Naive B cell (primary cell): Measurements from ENCODE around the gene CTNNA2. TPM values are rescaled to one million over a fixed set of nuclear protein-coding genes. Genes with fewer than 3 reads are reported as not detected.
"Not testable (repeated sequence)": the region's sequence is repeated elsewhere in the genome, so short reads cannot be mapped to it uniquely, and the experiment has no call there.

Experiments used
- ATAC-seq, 2 donors: fragments of 150-1000 bp; cut with Tn5 transposase; 2 replicates each; pipeline ENCODE4 v1.10.0; 2021; ENCODE audit warnings: low read depth in 2 of 2, mild to moderate bottlenecking in 2 of 2, moderate library complexity in 2 of 2
- DNase-seq: peaks from one replicate; pipeline ENCODE4 v3.0.0; 2022
- H3K27ac Mint-ChIP-seq, 6 donors: one replicate each; pipeline ENCODE4 v1.8.0; 2020 to 2022; ENCODE audit warnings: mild to moderate bottlenecking in 6 of 6, mixed read lengths in 6 of 6, moderate library complexity in 5 of 6, inconsistent platforms in 2 of 6
- H3K27me3 Mint-ChIP-seq, 3 donors: one replicate each; pipeline ENCODE4 v1.8.0; 2021 to 2022; ENCODE audit warnings: mixed read lengths in 3 of 3, mild to moderate bottlenecking in 1 of 3
- H3K36me3 Mint-ChIP-seq, 2 donors: one replicate each; pipeline ENCODE4 v1.8.0; 2020 to 2022; ENCODE audit warnings: mixed read lengths in 2 of 2, inconsistent platforms in 1 of 2, mild to moderate bottlenecking in 1 of 2
- H3K4me1 Mint-ChIP-seq, 3 donors: one replicate each; pipeline ENCODE4 v1.8.0; 2020 to 2022; ENCODE audit warnings: mixed read lengths in 3 of 3, inconsistent platforms in 1 of 3, mild to moderate bottlenecking in 1 of 3, moderate library complexity in 1 of 3
- H3K4me3 Mint-ChIP-seq, 8 donors: one replicate each; pipeline ENCODE4 v1.8.0; 2020 to 2022; ENCODE audit warnings: mild to moderate bottlenecking in 8 of 8, mixed read lengths in 8 of 8, moderate library complexity in 8 of 8, inconsistent platforms in 2 of 8
- H3K9me3 Mint-ChIP-seq, 7 donors: one replicate each; pipeline ENCODE4 v1.8.0; 2020 to 2022; ENCODE audit warnings: mixed read lengths in 7 of 7, mild to moderate bottlenecking in 5 of 7, inconsistent platforms in 2 of 7, moderate library complexity in 1 of 7
- polyA plus RNA-seq, 6 donors: library from polyadenylated mRNA; unstranded; fragments of 300-500 nt; fragmentation: Illumina TruSeq; gene quantifications; one replicate each; pipeline ENCODE4 v1.2.3, GENCODE V29; 2021; ENCODE audit warnings: low read depth in 6 of 6

The CTNNA2 gene
- polyA plus RNA-seq, 6 donors from 2014 or later: not detected

DNA sequence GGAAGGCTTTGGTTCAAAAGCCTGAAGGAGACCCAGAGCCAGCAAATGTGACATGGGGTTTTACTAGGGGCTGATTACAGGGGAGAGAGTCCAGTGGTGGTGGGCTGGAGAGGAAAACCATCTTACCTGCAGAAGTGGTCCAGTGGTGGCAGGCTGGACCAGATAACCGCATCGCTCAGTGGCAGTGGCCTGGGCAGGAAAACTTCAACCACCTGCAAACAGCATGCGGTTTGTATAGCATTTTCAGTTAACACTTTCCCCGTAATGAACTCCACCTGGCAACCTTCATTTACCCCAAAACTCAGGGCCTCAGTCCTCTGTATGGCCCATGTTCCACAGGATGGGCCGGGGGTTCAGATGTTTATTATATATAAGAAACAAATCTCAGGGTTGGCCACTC is 677.3 kb downstream of the CTNNA2 start:
- DNase-seq (no peak), ATAC-seq (no peak)
- Mint-ChIP-seq H3K27ac (no peak overlapping the region), H3K4me1 (no peaks in the 10 kb centered on the region), H3K9me3 (peaks cover 0 to 6% (median 3%) of the 10 kb centered on the region in 7 donors), H3K36me3 (no peaks in the 10 kb centered on the region), H3K27me3 (no peaks in the 10 kb centered on the region), H3K4me3 (no peak overlapping the region)

DNA sequence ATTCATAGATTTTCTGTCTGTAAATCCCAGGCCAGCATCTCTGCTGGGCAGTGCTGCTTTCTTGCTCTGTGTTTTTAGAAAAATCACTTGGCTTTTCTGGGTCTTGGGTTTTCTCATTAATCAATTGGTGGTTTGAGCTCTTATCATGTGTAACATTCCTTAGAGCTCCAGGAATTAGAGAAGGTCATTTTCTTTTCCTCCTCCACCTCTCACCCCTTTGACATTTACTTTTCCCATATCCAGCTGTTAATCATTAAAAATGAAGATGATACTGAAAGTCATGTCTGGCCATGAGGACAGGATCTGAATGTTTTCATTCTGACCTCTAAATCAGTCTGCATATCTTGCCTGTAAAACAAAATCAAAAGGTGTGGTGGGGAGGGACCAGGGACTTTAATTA is 680.7 kb downstream of the CTNNA2 start:
- Mint-ChIP-seq H3K27ac (no peak overlapping the region), H3K9me3 (peaks cover 0 to 9% (median 0%) of the 10 kb centered on the region in 7 donors), H3K4me1 (no peaks in the 10 kb centered on the region), H3K4me3 (no peak overlapping the region), H3K27me3 (no peaks in the 10 kb centered on the region), H3K36me3 (no peaks in the 10 kb centered on the region)
- DNase-seq (no peak), ATAC-seq (no peak)

DNA sequence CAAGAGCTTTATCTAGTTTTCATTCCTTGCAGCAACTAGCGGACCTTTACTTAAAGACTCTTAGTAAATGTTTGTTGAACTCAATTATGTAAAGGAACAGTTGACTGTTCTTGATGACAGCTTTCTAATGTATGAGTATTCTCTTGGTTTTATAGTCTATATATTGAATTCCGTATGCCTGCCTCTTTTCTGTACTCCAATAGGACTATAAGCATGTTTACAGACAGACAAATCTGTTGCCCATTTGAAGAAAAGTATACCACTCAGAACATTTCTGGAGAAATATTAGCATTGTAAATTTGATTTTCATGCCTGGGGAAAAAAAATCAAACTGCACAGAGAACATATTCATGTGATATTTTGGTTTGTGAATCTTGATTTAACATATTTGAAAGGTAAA is 682.2 kb downstream of the CTNNA2 start:
- Mint-ChIP-seq H3K4me3 (no peak overlapping the region), H3K27me3 (no peaks in the 10 kb centered on the region), H3K4me1 (no peaks in the 10 kb centered on the region), H3K36me3 (no peaks in the 10 kb centered on the region), H3K9me3 (peaks cover 2 to 9% (median 5%) of the 10 kb centered on the region in 7 donors), H3K27ac (no peak overlapping the region)
- ATAC-seq (no peak), DNase-seq (no peak)

DNA sequence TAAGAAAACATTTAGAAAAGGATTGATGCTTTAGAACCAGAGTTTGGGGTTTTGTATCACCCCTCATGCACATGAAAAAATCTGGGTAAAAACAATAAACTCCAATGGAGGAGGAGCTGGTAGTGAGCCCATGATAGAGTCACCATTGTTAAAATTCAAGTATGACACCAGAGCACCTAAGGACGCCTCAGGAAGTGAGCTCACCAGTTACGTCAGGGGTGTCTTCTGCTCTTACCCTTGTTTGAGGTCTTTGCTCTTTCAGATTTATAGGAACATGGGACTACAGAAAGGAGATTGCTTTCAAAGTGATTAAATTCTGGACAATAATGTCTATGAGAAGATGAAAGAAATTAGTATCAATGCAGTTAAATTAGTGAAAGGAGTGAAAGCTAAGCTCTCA is 685.2 kb downstream of the CTNNA2 start:
- Mint-ChIP-seq H3K9me3 (peaks cover 5 to 17% (median 8%) of the 10 kb centered on the region in 7 donors), H3K4me1 (no peaks in the 10 kb centered on the region), H3K4me3 (no peak overlapping the region), H3K27me3 (no peaks in the 10 kb centered on the region), H3K36me3 (no peaks in the 10 kb centered on the region), H3K27ac (no peak overlapping the region)
- ATAC-seq: no peak
- DNase-seq: no peak

DNA sequence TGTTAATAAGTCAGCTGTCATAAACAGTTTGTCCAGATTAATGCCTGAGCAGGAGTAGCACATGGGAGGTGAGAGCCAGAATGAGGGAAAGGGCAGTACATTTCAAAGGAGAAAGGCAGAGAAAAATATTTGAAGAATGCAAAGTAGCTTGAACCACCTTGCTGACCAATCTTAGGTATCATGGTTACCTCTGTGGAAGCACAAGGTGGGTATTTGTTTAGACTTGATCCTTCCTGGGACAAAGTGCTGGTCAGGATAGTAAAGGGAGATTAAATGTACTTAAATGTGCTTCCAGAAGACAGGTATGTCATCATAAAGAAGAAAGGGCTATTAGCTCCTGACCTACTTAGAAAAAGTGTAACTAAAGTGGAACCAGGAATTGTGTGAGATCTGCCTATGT is 686.7 kb downstream of the CTNNA2 start:
- H3K4me1 Mint-ChIP-seq: no peaks in the 10 kb centered on the region
- no peaks in the 10 kb centered on the region for H3K36me3 Mint-ChIP-seq
- DNase-seq (no peak), ATAC-seq (no peak)
- no peaks in the 10 kb centered on the region for H3K27me3 Mint-ChIP-seq
- peaks cover 6 to 23% (median 13%) of the 10 kb centered on the region in 7 donors for H3K9me3 Mint-ChIP-seq
- no peak overlapping the region for H3K4me3 Mint-ChIP-seq
- no peak overlapping the region for H3K27ac Mint-ChIP-seq

DNA sequence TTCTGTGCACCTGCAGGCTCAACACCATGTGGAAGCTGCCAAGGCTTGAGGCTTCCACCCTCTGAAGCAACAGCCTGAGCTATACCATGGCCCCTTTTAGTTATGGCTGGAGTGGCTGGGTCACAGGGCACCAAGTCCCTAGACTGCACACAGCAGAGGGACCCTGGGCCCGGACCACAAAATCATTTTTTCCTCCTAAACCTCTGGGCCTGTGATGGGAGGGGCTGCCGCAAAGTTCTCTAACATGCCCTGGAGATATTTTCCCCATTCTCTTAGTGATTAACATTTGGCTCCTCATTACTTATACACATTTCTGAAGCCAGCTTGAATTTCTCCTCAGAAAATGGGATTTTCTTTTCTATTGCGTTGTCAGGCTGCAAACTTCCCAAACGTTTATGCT is 691.1 kb downstream of the CTNNA2 start:
- H3K4me3 Mint-ChIP-seq, ATAC-seq, H3K27ac Mint-ChIP-seq, DNase-seq, H3K4me1 Mint-ChIP-seq, H3K36me3 Mint-ChIP-seq, H3K27me3 Mint-ChIP-seq: not testable (repeated sequence)
- H3K9me3 Mint-ChIP-seq: peaks cover 10 to 29% (median 16%) of the 10 kb centered on the region in 7 donors

DNA sequence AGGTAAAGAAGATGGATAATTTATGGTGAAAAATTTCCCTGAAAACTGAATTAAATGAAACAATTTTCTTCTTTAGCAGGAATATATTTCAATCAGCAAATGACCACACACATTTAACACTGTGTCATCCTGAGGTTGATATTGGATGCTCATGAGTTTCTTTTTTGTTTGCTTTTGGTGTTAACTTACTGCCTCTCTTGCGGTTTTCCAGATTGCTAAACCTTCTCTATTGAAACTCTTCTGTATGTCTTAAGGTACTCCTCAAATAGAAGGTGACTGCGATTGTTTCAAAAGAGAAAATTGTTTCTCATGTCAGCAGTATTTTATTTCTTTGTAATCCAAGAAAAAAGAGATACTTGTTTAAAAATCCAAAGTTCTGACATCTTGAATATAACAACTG is 692.6 kb downstream of the CTNNA2 start:
- Mint-ChIP-seq H3K36me3 (no peaks in the 10 kb centered on the region), H3K9me3 (peaks cover 10 to 24% (median 16%) of the 10 kb centered on the region in 7 donors), H3K4me3 (no peak overlapping the region), H3K27me3 (no peaks in the 10 kb centered on the region), H3K27ac (no peak overlapping the region), H3K4me1 (no peaks in the 10 kb centered on the region)
- DNase-seq (no peak), ATAC-seq (no peak)

DNA sequence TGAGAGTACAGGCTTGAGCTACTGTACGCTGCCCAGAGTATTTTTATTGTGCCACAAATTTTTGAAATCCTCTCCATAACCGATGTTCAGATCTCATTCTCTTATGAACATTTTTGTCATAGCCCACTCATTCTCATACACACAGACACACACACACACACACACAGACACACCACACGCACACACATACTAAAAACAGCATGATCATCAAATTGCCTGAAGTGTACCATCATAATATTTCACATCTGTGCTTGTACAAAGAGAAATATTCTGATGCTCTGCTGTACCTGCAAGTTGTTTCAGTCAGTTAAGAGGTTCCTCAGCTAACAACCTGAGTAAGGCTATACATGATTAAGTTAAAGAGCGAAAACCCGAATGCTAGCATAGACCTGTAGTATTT is 696.6 kb downstream of the CTNNA2 start:
- Mint-ChIP-seq H3K27ac (no peak overlapping the region), H3K36me3 (no peaks in the 10 kb centered on the region), H3K9me3 (peaks cover 3 to 10% (median 6%) of the 10 kb centered on the region in 7 donors), H3K27me3 (no peaks in the 10 kb centered on the region), H3K4me1 (no peaks in the 10 kb centered on the region), H3K4me3 (no peak overlapping the region)
- no peak for DNase-seq
- ATAC-seq: no peak

DNA sequence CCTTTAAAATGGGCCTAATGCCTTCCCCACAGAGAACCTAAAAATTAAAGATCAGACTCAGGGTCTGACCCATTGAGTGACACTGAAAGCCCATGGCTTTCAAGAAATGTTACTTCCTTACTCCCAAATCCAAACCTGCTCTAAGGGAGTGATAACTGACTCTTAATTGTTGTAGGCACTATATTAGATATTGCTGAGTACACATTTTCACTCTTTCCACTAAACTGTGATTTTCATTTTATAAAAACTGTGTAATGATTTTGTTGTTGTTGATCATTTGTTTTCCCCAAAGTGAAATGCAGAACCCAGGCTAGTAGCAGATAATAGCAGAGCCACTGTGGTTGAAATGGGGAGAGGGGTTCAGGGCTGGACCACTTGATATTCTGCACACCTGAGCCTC is 704.6 kb downstream of the CTNNA2 start:
- H3K4me1 Mint-ChIP-seq: no peaks in the 10 kb centered on the region
- H3K27ac Mint-ChIP-seq: no peak overlapping the region
- DNase-seq (no peak), ATAC-seq (no peak)
- H3K9me3 Mint-ChIP-seq: peaks cover 2 to 7% (median 4%) of the 10 kb centered on the region in 7 donors
- H3K27me3 Mint-ChIP-seq: no peaks in the 10 kb centered on the region
- no peaks in the 10 kb centered on the region for H3K36me3 Mint-ChIP-seq
- no peak overlapping the region for H3K4me3 Mint-ChIP-seq

DNA sequence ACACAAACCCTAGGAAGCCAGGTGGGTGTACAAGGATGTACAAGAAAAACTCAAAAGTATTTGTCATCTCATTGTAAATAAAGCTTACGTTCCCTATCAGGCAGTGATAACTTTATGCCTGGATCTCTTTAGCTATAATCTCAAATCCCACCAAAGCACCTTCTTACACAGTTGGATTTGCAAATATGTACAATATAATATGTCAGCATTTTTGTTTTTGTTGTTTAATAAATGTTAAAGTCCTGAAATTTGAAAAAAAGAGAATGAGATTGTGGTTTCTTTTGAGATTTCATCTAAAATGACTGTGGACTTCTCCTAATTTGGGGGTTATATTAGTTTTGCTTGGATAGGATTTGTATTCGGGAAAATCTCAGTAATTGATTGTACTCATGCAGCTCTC is 709.8 kb downstream of the CTNNA2 start:
- Mint-ChIP-seq H3K9me3 (peaks cover 0 to 9% (median 4%) of the 10 kb centered on the region in 7 donors), H3K4me3 (no peak overlapping the region), H3K27ac (no peak overlapping the region), H3K4me1 (no peaks in the 10 kb centered on the region), H3K36me3 (no peaks in the 10 kb centered on the region), H3K27me3 (no peaks in the 10 kb centered on the region)
- ATAC-seq (no peak), DNase-seq (no peak)

DNA sequence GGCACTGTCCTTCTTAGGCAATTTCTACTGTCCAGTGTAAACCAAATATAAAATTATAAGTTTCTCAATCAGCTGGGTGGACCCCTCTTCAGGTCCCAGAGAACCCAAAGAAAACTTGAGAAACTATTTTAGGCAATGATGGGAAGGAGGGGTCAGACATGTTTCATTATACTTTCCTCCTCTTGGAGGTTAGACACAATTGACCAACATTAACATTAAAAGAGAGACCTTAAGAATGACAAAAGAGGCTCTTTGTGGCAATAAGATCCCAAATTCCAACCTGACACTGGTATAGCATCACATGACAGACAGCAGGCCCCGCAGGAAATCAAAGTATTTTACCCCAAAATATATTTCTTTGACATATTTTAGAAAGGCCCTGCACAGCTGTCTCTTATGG is 718.6 kb downstream of the CTNNA2 start:
- H3K9me3 Mint-ChIP-seq: peaks cover 5 to 15% (median 8%) of the 10 kb centered on the region in 7 donors
- no peaks in the 10 kb centered on the region for H3K27me3 Mint-ChIP-seq
- no peaks in the 10 kb centered on the region for H3K36me3 Mint-ChIP-seq
- ATAC-seq (no peak), DNase-seq (no peak)
- no peaks in the 10 kb centered on the region for H3K4me1 Mint-ChIP-seq
- no peak overlapping the region for H3K4me3 Mint-ChIP-seq
- no peak overlapping the region for H3K27ac Mint-ChIP-seq

DNA sequence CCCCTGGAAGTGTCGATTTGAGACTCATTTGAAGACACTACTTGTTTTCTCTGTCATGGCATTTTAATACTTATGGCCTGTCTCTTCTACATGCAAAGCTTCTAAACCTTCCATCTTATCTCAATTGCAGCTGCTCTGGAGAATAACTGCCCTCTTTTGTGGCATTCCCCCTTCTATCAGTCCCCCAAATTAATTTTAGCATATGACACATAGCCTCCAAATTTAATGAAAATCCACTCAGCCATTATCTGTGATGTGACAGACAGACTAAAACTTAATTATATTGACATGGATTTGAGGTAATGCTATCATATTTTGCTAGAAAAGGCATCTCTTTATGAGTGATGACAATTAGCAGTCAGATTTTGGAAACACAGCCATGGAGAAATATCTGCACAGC is 720.5 kb downstream of the CTNNA2 start:
- ATAC-seq (no peak), DNase-seq (no peak)
- Mint-ChIP-seq H3K27ac (no peak overlapping the region), H3K4me3 (no peak overlapping the region), H3K27me3 (no peaks in the 10 kb centered on the region), H3K36me3 (no peaks in the 10 kb centered on the region), H3K4me1 (no peaks in the 10 kb centered on the region), H3K9me3 (peaks cover 2 to 8% (median 3%) of the 10 kb centered on the region in 7 donors)

DNA sequence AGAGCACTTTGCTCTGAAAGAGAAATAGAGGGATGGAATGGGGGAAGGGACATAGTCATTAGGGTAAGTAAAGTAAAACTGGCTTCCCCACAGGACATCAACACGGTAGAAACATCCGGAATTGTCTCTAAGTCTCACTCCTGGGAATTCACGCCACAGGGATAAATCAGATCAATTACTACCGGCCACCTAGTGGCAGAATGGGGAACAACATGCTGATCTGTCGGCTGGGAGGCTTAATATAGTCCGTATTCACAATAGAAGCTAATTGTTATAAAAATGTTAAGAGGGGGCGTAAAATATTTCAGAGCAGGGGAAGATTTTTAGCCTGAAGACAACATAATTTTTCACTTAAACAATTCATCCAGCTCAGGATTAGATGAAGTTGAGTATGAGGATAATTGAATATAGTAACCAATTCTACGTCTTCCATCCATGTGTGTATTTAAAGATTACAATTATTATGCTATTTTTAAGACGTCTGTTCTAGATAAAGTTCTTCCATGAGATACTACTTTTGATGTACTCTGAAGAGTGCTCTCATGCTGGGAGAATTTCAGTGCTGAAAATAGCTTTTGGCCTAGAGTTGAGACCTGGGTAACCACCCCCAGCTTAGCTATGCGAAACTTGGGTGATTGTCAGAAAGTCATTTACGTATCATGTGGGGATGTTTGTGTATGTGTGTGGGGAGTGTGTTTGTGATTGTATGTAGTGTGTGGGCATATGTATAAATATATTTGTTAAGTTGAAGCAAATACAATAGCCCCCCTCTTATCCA is 726.0 kb downstream of the CTNNA2 start:
- Mint-ChIP-seq H3K27ac (no peak overlapping the region), H3K4me3 (no peak overlapping the region), H3K36me3 (no peaks in the 10 kb centered on the region), H3K9me3 (peaks cover 0 to 7% (median 0%) of the 10 kb centered on the region in 7 donors), H3K4me1 (no peaks in the 10 kb centered on the region), H3K27me3 (no peaks in the 10 kb centered on the region)
- ATAC-seq (no peak), DNase-seq (no peak)

DNA sequence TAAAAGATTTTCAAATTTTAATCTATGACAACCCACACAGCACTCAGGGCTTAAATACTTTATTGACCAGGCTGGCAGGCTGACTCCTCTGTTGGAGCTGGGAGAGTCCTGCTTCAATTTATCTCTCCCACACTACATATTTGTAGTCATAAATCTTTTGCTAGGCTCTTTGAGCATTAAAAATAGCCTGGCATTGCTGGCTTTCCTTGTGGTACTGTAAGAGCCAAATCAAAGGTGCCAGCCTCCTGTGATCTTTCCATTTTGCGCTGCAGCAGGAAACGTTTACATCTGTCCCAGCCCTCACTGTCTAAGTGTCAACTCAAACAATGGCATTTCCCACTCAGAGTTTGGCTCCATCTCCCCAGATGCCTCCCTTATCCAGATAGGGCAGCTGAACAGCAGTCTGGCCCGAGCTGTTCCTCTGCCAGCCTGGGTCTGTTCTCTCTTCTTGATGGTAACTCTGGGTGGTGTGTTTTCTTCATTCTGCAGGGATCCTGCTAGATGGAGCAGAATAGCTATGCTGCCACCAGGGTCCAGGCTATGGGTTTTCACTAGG is 729.6 kb downstream of the CTNNA2 start:
- Mint-ChIP-seq H3K27me3 (peaks cover 0 to 4% (median 0%) of the 10 kb centered on the region in 3 donors), H3K4me3 (no peak overlapping the region), H3K36me3 (no peaks in the 10 kb centered on the region), H3K27ac (no peak overlapping the region), H3K9me3 (peaks cover 0 to 5% (median under 1%) of the 10 kb centered on the region in 7 donors), H3K4me1 (peaks cover 0 to 3% (median 0%) of the 10 kb centered on the region in 3 donors)
- ATAC-seq: no peak
- no peak for DNase-seq
